Endometrial microvascular endothelial cells (primary cell): Measurements from ENCODE around the gene CKAP4. TPM values are rescaled to one million over a fixed set of nuclear protein-coding genes. Genes with fewer than 3 reads are reported as not detected.

Experiments
- in situ Hi-C: cut with HindIII; loops from 2 replicates; pipeline ENCODE4 v1.10.0; 2017; ENCODE audit warnings: low sequenced_read_pairs, low pct_unique_long_range_greater_than_20kb; ENCODE audit errors: inconsistent ontology term
- total RNA-seq: library from RNA; depleted of rRNA; stranded (reverse); fragments of >200 nt; gene quantifications from one replicate; pipeline ENCODE4 v1.2.3, GENCODE V29; 2015; ENCODE audit errors: inconsistent ontology term

CKAP4 gene
- total RNA-seq, 1 donor from 2014 or later, result 210 TPM

- in situ Hi-C loops, result no loop called here
Observed at GRCh38 chr12:106220536-106220935, 27.3 kb downstream of the CKAP4 start.

GRCh38 chr12:106219043-106219442 lies 28.8 kb downstream of the CKAP4 start:
- in situ Hi-C loops, result no loop called here

GRCh38 chr12:106217706-106218105 lies 30.1 kb downstream of the CKAP4 start:
- in situ Hi-C loops, result no loop called here

GRCh38 chr12:106214571-106214970 lies 33.2 kb downstream of the CKAP4 start:
- in situ Hi-C loops, result no loop called here

GRCh38 chr12:106213662-106214061 lies 34.2 kb downstream of the CKAP4 start:
- in situ Hi-C loops, result no loop called here

GRCh38 chr12:106211973-106212372 lies 35.8 kb downstream of the CKAP4 start:
- in situ Hi-C loops, result no loop called here

GRCh38 chr12:106205208-106206069 lies 42.4 kb downstream of the CKAP4 start:
- in situ Hi-C loops, result no loop called here

GRCh38 chr12:106204312-106204711 lies 43.5 kb downstream of the CKAP4 start:
- in situ Hi-C loops, result no loop called here

GRCh38 chr12:106197906-106198623 lies 49.8 kb downstream of the CKAP4 start:
- in situ Hi-C loops, result no loop called here

- in situ Hi-C loops, result no loop called here
Observed at GRCh38 chr12:106195621-106196027, 52.2 kb downstream of the CKAP4 start.

- in situ Hi-C loops, result no loop called here
Observed at GRCh38 chr12:106194351-106194750, 53.5 kb downstream of the CKAP4 start.

- in situ Hi-C loops, result no loop called here
Observed at GRCh38 chr12:106193394-106194215, 54.2 kb downstream of the CKAP4 start.

GRCh38 chr12:106192659-106193393 lies 55.0 kb downstream of the CKAP4 start:
- in situ Hi-C loops, result no loop called here

GRCh38 chr12:106190581-106190980 lies 57.2 kb downstream of the CKAP4 start:
- in situ Hi-C loops, result no loop called here

- in situ Hi-C loops, result no loop called here
Observed at GRCh38 chr12:106189341-106189740, 58.5 kb downstream of the CKAP4 start.

- in situ Hi-C loops, result no loop called here
Observed at GRCh38 chr12:106188256-106188655, 59.6 kb downstream of the CKAP4 start.
